Kidney (tissue), 14 donors: ENCODE results near the gene KCNB1. TPM values are rescaled to one million over a fixed set of nuclear protein-coding genes. Genes with fewer than 3 reads are reported as not detected.

ENCODE experiments used
- DNase-seq, 5 donors: peaks; one replicate each; pipeline ENCODE4 v3.0.0-alpha.2; 2013 to 2020
- FAIRE-seq: peaks from 2 replicates; lab custom pipeline; 2012; peaks lifted over from hg19 to GRCh38; lab: Jason Lieb, UNC
- H3K27ac ChIP-seq, 2 donors: one replicate each; pipeline ENCODE4 v1.7.0; 2013; ENCODE audit warnings: low read depth in 2 of 2, low read length in 2 of 2, inconsistent platforms in 1 of 2
- H3K27me3 ChIP-seq: one replicate; pipeline ENCODE4 v1.7.1; 2013; ENCODE audit warnings: low read length, inconsistent platforms; ENCODE audit not compliant: control insufficient read depth, insufficient read depth
- H3K36me3 ChIP-seq, 3 donors: one replicate each; pipeline versions ENCODE4 v1.7.0 to v1.7.1; 2013; ENCODE audit warnings: low read length in 3 of 3, control low read depth in 1 of 3, inconsistent platforms in 1 of 3; ENCODE audit not compliant: insufficient read depth in 3 of 3, control insufficient read depth in 2 of 3
- H3K4me1 ChIP-seq, 3 donors: one replicate each; pipeline versions ENCODE4 v1.7.0 to v1.7.1; 2013; ENCODE audit warnings: low read length in 3 of 3, inconsistent platforms in 1 of 3, low read depth in 1 of 3; ENCODE audit not compliant: control insufficient read depth in 2 of 3, insufficient read depth in 2 of 3
- H3K4me3 ChIP-seq, 3 donors: one replicate each; pipeline versions ENCODE4 v1.7.0 to v1.8.1; 2013; ENCODE audit warnings: low read length in 3 of 3, control low read depth in 1 of 3, inconsistent platforms in 1 of 3
- H3K9ac ChIP-seq, 3 donors: one replicate each; pipeline versions ENCODE4 v1.7.0 to v1.7.1; 2013; ENCODE audit warnings: low read length in 3 of 3, control low read depth in 1 of 3, inconsistent platforms in 1 of 3
- H3K9me3 ChIP-seq, 3 donors: one replicate each; pipeline versions ENCODE4 v1.7.0 to v1.7.1; 2013; ENCODE audit warnings: low read length in 3 of 3, control low read depth in 1 of 3, inconsistent platforms in 1 of 3; ENCODE audit not compliant: control insufficient read depth in 2 of 3, insufficient read depth in 1 of 3
- intact Hi-C: fragments of 100-400 bp; cut with DNase I; formaldehyde crosslinking; loops from one replicate; pipeline ENCODE4 v1.11.1; 2022
- polyA plus RNA-seq: library from polyadenylated mRNA; stranded (reverse); fragments of 350-450 nt; fragmentation: Illumina TruSeq; extraction: RNeasy Lipid Tissue Mini Kit (QIAGEN cat#74804); gene quantifications from one replicate; pipeline ENCODE4 v1.2.3, GENCODE V29; 2014; ENCODE audit warnings: low read depth, low replicate concordance; ENCODE audit not compliant: insufficient read depth
- total RNA-seq: library from RNA; stranded (reverse); fragmentation: NEBNext Ultra II Directional; extraction: Animal tissue kit (Norgen Biotek cat#: 25700); gene quantifications from one replicate; pipeline ENCODE4 v1.2.1, GENCODE V29; 2021
- TF ChIP-seq, protein P1 (sequence below): IDR thresholded peaks from 3 replicates; pipeline ENCODE4 v1.5.1; 2012; ENCODE audit warnings: mild to moderate bottlenecking, moderate library complexity, borderline replicate concordance; ENCODE audit not compliant: insufficient read depth; ENCODE audit errors: extremely low read depth
- donor health status: control.
- donor health status: control.
- donor health status: control.
- donor health status: control.
- donor health status: control.
- donor health status: DM: yes; HTN: yes; CAD: no.
- donor health status: Normal renal cell carcinoma (clear cell type).

The KCNB1 gene
- total and polyA plus RNA-seq, 2 donors from 2014 or later: 0.26 to 1.2 TPM

DNA sequence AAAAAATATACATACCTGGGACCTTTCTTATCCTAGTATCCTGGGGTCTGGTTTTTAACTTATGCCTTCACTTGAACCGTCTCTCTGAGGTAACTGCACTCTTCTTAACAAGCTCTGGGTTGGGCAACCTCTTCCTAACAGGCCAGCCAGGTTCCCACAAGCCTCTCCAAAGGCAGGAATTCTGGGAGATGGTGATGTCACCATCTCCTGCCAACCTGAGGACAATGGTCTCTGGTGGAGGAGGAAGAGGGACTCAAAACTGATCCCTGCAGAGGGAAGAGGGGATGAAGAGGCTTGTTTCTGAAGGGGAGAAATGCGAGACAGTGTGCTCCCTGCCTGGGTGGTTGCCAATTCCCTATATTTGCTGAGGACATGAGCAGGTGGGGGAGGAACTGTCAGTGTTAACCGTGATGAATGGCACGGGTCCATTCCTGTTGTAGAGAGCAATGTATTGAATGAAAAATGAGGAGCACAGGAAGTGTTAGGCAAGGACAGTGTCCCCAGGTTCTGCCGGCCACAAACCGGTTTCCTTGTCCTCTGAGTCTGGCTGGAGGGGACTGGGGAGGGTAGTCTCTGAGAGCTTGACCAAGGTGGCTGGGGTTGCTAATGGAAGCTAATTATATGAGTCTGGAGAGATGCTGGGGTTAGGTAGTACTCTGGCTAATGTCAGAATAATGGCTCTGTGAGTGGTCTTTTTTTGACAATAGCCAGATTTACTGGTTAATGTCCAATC is 95.5 kb downstream of the KCNB1 start:
- Histone ChIP-seq H3K27ac (no peak overlapping the region), H3K4me1 (no peaks in the 10 kb centered on the region), H3K4me3 (no peak overlapping the region), H3K9ac (no peak overlapping the region), H3K36me3 (no peaks in the 10 kb centered on the region), H3K9me3 (no peaks in the 10 kb centered on the region), H3K27me3 (no peaks in the 10 kb centered on the region)
- intact Hi-C loops: no loop called here
- FAIRE-seq: no peak
- TF ChIP-seq, protein P1, sequence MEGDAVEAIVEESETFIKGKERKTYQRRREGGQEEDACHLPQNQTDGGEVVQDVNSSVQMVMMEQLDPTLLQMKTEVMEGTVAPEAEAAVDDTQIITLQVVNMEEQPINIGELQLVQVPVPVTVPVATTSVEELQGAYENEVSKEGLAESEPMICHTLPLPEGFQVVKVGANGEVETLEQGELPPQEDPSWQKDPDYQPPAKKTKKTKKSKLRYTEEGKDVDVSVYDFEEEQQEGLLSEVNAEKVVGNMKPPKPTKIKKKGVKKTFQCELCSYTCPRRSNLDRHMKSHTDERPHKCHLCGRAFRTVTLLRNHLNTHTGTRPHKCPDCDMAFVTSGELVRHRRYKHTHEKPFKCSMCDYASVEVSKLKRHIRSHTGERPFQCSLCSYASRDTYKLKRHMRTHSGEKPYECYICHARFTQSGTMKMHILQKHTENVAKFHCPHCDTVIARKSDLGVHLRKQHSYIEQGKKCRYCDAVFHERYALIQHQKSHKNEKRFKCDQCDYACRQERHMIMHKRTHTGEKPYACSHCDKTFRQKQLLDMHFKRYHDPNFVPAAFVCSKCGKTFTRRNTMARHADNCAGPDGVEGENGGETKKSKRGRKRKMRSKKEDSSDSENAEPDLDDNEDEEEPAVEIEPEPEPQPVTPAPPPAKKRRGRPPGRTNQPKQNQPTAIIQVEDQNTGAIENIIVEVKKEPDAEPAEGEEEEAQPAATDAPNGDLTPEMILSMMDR: no peak
- peak; percentile 36 to 69 (median 55) for DNase-seq

DNA sequence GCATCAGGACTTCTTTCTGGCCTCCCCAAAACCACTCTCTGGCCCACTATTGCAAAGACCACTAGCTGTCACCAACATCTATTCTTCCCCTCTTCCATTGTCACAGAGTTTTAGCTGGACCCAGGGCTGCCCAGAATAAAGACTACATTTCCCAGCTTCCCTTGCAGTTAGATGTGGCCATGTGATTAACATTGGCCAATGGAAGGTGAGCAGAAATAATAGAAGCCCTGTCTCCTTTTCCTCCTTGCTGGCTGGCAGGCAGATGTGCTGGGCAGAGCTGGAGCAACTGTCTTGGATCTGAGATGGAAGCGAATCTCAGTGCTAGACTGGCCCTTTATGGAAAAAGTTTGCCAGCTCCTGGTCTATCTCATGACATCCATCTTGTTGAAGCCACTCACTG is 97.0 kb downstream of the KCNB1 start:
- no peaks in the 10 kb centered on the region for H3K27me3 ChIP-seq
- no peaks in the 10 kb centered on the region for H3K4me1 ChIP-seq
- FAIRE-seq: no peak
- no peaks in the 10 kb centered on the region for H3K36me3 ChIP-seq
- no peak overlapping the region for H3K4me3 ChIP-seq
- TF ChIP-seq, protein P1: no peak
- intact Hi-C loops: no loop called here
- no peaks in the 10 kb centered on the region for H3K9me3 ChIP-seq
- H3K9ac ChIP-seq: no peak overlapping the region
- H3K27ac ChIP-seq: no peak overlapping the region
- peak in 2 of 5 donors; percentile 49 to 51 for DNase-seq

DNA sequence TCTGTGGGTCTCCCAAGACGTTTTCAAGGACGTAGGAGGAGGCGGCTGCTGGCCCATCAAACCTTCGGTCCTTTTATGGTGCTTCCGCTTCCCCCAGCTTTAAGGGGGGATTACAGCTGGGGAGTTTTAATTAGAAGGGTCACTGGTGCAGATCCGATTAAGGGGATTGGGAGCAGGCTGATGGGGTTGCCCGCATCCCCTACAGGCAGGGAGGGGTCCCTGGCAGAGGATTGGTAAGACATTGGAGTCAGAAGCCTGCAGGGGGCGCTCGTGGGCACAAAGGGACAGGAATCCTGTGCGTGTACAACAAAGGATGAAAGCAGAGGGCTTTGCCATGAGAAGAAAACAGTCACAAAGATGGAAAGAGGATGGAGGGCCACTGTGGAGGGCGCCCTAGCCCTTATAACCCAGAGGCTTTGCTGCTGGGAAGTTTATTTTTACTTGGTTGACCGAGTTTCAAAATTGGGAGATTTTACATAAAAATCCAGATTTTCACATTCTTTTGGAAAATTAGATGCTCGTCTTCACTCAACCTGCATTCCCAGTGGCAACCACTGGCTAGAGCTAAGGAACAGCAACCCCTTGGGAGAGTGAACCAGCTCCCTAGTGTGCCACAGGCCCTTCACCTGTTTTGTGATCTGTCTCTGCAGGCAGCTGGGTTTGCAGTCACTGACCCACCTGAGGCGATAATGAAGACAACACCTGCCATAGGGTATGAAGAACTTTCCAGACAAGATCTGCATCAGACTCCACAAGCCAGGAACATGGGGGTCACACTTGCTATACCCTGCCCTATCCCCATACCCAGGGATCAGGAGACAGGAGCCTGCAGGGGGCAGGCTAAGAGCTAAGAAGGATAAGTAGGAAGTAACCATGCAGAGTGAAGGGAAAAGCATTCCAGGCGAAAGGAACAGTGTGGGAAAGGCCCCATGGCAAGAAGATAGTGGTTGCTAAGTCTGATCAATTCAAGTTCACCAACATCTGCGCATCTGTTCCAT is 97.7 kb downstream of the KCNB1 start:
- Histone ChIP-seq H3K27ac (no peak overlapping the region), H3K9ac (no peak overlapping the region), H3K36me3 (no peaks in the 10 kb centered on the region), H3K4me3 (no peak overlapping the region), H3K4me1 (no peaks in the 10 kb centered on the region), H3K27me3 (no peaks in the 10 kb centered on the region), H3K9me3 (no peaks in the 10 kb centered on the region)
- FAIRE-seq (no peak), DNase-seq (peak; percentile 78 to 89 (median 82))
- intact Hi-C loops: no loop called here
- TF ChIP-seq, protein P1: peak; percentile 36
